ENCODE results near the gene SLX4.
A peak's percentile ranks its signal among the peaks of the same experiment; 100 is the strongest.

The SLX4 gene

GRCh38 chr16:3583303-3584038, 27.9 kb downstream of the SLX4 start:
- H3K36me3 Mint-ChIP-seq (ENCODE audit: low read depth): peaks cover 16% of the 10 kb centered on the region
- no peak overlapping the region for H3K4me3 Mint-ChIP-seq
- no peaks in the 10 kb centered on the region for H3K9me3 Mint-ChIP-seq
- no peak overlapping the region for H3K27ac Mint-ChIP-seq
- peaks cover 31% of the 10 kb centered on the region for H3K4me1 Mint-ChIP-seq
- ATAC-seq (no peak), DNase-seq (no peak)
- no peaks in the 10 kb centered on the region for H3K27me3 Mint-ChIP-seq

GRCh38 chr16:3582276-3583165, 28.9 kb downstream of the SLX4 start:
- H3K27me3 Mint-ChIP-seq: no peaks in the 10 kb centered on the region
- ATAC-seq (no peak), DNase-seq (no peak)
- H3K9me3 Mint-ChIP-seq: no peaks in the 10 kb centered on the region
- H3K27ac Mint-ChIP-seq: no peak overlapping the region
- H3K4me1 Mint-ChIP-seq: peaks cover 40% of the 10 kb centered on the region
- peaks cover 16% of the 10 kb centered on the region for H3K36me3 Mint-ChIP-seq (ENCODE audit: low read depth)
- no peak overlapping the region for H3K4me3 Mint-ChIP-seq

GRCh38 chr16:3581392-3581791, 30.0 kb downstream of the SLX4 start:
- H3K4me3 Mint-ChIP-seq: no peak overlapping the region
- peaks cover 49% of the 10 kb centered on the region for H3K4me1 Mint-ChIP-seq
- ATAC-seq (no peak), DNase-seq (no peak)
- H3K27me3 Mint-ChIP-seq: no peaks in the 10 kb centered on the region
- H3K27ac Mint-ChIP-seq: no peak overlapping the region
- H3K9me3 Mint-ChIP-seq: no peaks in the 10 kb centered on the region
- H3K36me3 Mint-ChIP-seq (ENCODE audit: low read depth): peaks cover 13% of the 10 kb centered on the region

- H3K4me1 Mint-ChIP-seq: peaks cover 48% of the 10 kb centered on the region
- H3K9me3 Mint-ChIP-seq: no peaks in the 10 kb centered on the region
- no peak overlapping the region for H3K27ac Mint-ChIP-seq
- ATAC-seq: no peak
- H3K36me3 Mint-ChIP-seq (ENCODE audit: low read depth): peaks cover 11% of the 10 kb centered on the region
- no peak overlapping the region for H3K4me3 Mint-ChIP-seq
- no peaks in the 10 kb centered on the region for H3K27me3 Mint-ChIP-seq
- DNase-seq: no peak
Measured at GRCh38 chr16:3580686-3581085, 30.7 kb downstream of the SLX4 start.

GRCh38 chr16:3580251-3580651, 31.2 kb downstream of the SLX4 start:
- Mint-ChIP-seq H3K4me1 (peaks cover 49% of the 10 kb centered on the region), H3K36me3 (ENCODE audit: low read depth) (peaks cover 10% of the 10 kb centered on the region), H3K4me3 (no peak overlapping the region), H3K9me3 (no peaks in the 10 kb centered on the region), H3K27ac (no peak overlapping the region), H3K27me3 (no peaks in the 10 kb centered on the region)
- ATAC-seq (no peak), DNase-seq (no peak)

GRCh38 chr16:3579776-3580175, 31.6 kb downstream of the SLX4 start:
- ATAC-seq (no peak), DNase-seq (no peak)
- Mint-ChIP-seq H3K4me3 (no peak overlapping the region), H3K4me1 (peaks cover 50% of the 10 kb centered on the region), H3K9me3 (no peaks in the 10 kb centered on the region), H3K27ac (peak overlapping the region; percentile 46), H3K27me3 (no peaks in the 10 kb centered on the region), H3K36me3 (ENCODE audit: low read depth) (peaks cover 8% of the 10 kb centered on the region)

GRCh38 chr16:3578610-3579551, 32.5 kb downstream of the SLX4 start:
- Mint-ChIP-seq H3K27me3 (no peaks in the 10 kb centered on the region), H3K4me3 (peak overlapping the region; percentile 90), H3K27ac (peak overlapping the region; percentile 91), H3K4me1 (peaks cover 52% of the 10 kb centered on the region), H3K36me3 (ENCODE audit: low read depth) (peaks cover 2% of the 10 kb centered on the region), H3K9me3 (no peaks in the 10 kb centered on the region)
- DNase-seq (peak; percentile 76), ATAC-seq (peak; percentile 76)

GRCh38 chr16:3578121-3578520, 33.3 kb downstream of the SLX4 start:
- Mint-ChIP-seq H3K4me3 (peak overlapping the region; percentile 90), H3K36me3 (ENCODE audit: low read depth) (no peaks in the 10 kb centered on the region), H3K4me1 (peaks cover 55% of the 10 kb centered on the region), H3K27ac (peak overlapping the region; percentile 91), H3K27me3 (no peaks in the 10 kb centered on the region), H3K9me3 (no peaks in the 10 kb centered on the region)
- ATAC-seq (peak; percentile 75), DNase-seq (peak; percentile 40)

GRCh38 chr16:3577302-3577752, 34.1 kb downstream of the SLX4 start, which contains the start of gene NLRC3:
Gene NLRC3 (minus strand): TSS chr16:3577403. CDS start chr16:3565036, 12,367 bp downstream.
- ATAC-seq (peak; percentile 15), DNase-seq (peak; percentile 46)
- H3K27ac Mint-ChIP-seq: peak within 1 kb of the TSS; percentile 92
- no peaks in the 10 kb centered on the region for H3K9me3 Mint-ChIP-seq
- no peaks in the 10 kb centered on the region for H3K36me3 Mint-ChIP-seq (ENCODE audit: low read depth)
- peaks cover 58% of the 10 kb centered on the region for H3K4me1 Mint-ChIP-seq
- H3K4me3 Mint-ChIP-seq: peak within 1 kb of the TSS; percentile 90
- H3K27me3 Mint-ChIP-seq: no peaks in the 10 kb centered on the region

- DNase-seq (peak; percentile 30), ATAC-seq (no peak)
- peaks cover 62% of the 10 kb centered on the region for H3K4me1 Mint-ChIP-seq
- peak overlapping the region; percentile 90 for H3K4me3 Mint-ChIP-seq
- peak overlapping the region; percentile 92 for H3K27ac Mint-ChIP-seq
- H3K27me3 Mint-ChIP-seq: no peaks in the 10 kb centered on the region
- peaks cover 5% of the 10 kb centered on the region for H3K36me3 Mint-ChIP-seq (ENCODE audit: low read depth)
- no peaks in the 10 kb centered on the region for H3K9me3 Mint-ChIP-seq
Measured at GRCh38 chr16:3576211-3576610, 35.2 kb downstream of the SLX4 start.

GRCh38 chr16:3575491-3575890, 35.9 kb downstream of the SLX4 start:
- peaks cover 63% of the 10 kb centered on the region for H3K4me1 Mint-ChIP-seq
- H3K4me3 Mint-ChIP-seq: peak overlapping the region; percentile 90
- peaks cover 11% of the 10 kb centered on the region for H3K36me3 Mint-ChIP-seq (ENCODE audit: low read depth)

GRCh38 chr16:3574195-3574594, 37.2 kb downstream of the SLX4 start:
- no peaks in the 10 kb centered on the region for H3K27me3 Mint-ChIP-seq
- peaks cover 53% of the 10 kb centered on the region for H3K4me1 Mint-ChIP-seq
- H3K27ac Mint-ChIP-seq: no peak overlapping the region
- no peak overlapping the region for H3K4me3 Mint-ChIP-seq
- H3K36me3 Mint-ChIP-seq (ENCODE audit: low read depth): peaks cover 15% of the 10 kb centered on the region
- peaks cover 8% of the 10 kb centered on the region for H3K9me3 Mint-ChIP-seq
- DNase-seq (no peak), ATAC-seq (no peak)

More at GRCh38 chr16:3575491-3575890, 35.9 kb downstream of the SLX4 start:
- no peaks in the 10 kb centered on the region for H3K27me3 Mint-ChIP-seq
- ATAC-seq (no peak), DNase-seq (peak; percentile 13)
- peaks cover 4% of the 10 kb centered on the region for H3K9me3 Mint-ChIP-seq
- H3K27ac Mint-ChIP-seq: no peak overlapping the region

GRCh38 chr16:3573146-3573815, 38.1 kb downstream of the SLX4 start:
- peaks cover 8% of the 10 kb centered on the region for H3K9me3 Mint-ChIP-seq
- no peak for DNase-seq
- no peak for ATAC-seq
- no peaks in the 10 kb centered on the region for H3K27me3 Mint-ChIP-seq
- no peak overlapping the region for H3K4me3 Mint-ChIP-seq
- H3K4me1 Mint-ChIP-seq: peaks cover 45% of the 10 kb centered on the region
- H3K27ac Mint-ChIP-seq: no peak overlapping the region
- H3K36me3 Mint-ChIP-seq (ENCODE audit: low read depth): peaks cover 17% of the 10 kb centered on the region

All from activated naive CD8-positive, alpha-beta T cell treated with anti-CD3 and anti-CD28 coated beads, Interleukin-2, amount 50 U/mL, for 24 hours (primary cell).